GM12873 (cell line): ENCODE data around the gene SLC6A3.

Experiments used
- CTCF ChIP-seq: IDR thresholded peaks from 2 replicates; pipeline ENCODE4 v1.5.1; 2012; ENCODE audit warnings: low read depth, mild to moderate bottlenecking, moderate library complexity, low read length, control low read depth; ENCODE audit not compliant: insufficient read depth; ENCODE audit errors: missing control alignments

Gene SLC6A3

GRCh38 chr5:1381370-1382247 is 63.6 kb downstream of the SLC6A3 start:
- TF ChIP-seq CTCF: no peak

GRCh38 chr5:1380910-1381309 is 64.3 kb downstream of the SLC6A3 start:
- no peak for TF ChIP-seq CTCF

- peak; percentile 67 for TF ChIP-seq CTCF
Measured at GRCh38 chr5:1380011-1380817, 65.0 kb downstream of the SLC6A3 start.

GRCh38 chr5:1378866-1379659 is 66.2 kb downstream of the SLC6A3 start:
- TF ChIP-seq CTCF: no peak

- TF ChIP-seq CTCF: no peak
Measured at GRCh38 chr5:1378096-1378495, 67.1 kb downstream of the SLC6A3 start.

- no peak for TF ChIP-seq CTCF
Measured at GRCh38 chr5:1376981-1377380, 68.3 kb downstream of the SLC6A3 start.
